Prostate gland (tissue), 2 donors: ENCODE results near the gene PFN3. TPM values are rescaled to one million over a fixed set of nuclear protein-coding genes. Genes with fewer than 3 reads are reported as not detected.
A peak's percentile ranks its signal among the peaks of the same experiment; 100 is the strongest.

Experiments
- DNase-seq: peaks from one replicate; pipeline ENCODE4 v3.0.0-alpha.2; 2019; ENCODE audit warnings: low spot score
- H3K27ac ChIP-seq, 2 donors: fragments of 200-600 bp; sonication (generic); 2 replicates each; pipeline ENCODE4 v1.5.1; 2017 to 2019
- H3K27me3 ChIP-seq: fragments of 200-600 bp; sonication (generic); replicated peaks from 2 replicates; pipeline ENCODE4 v1.5.1; 2019; ENCODE audit not compliant: insufficient read depth
- H3K36me3 ChIP-seq, 2 donors: fragments of 200-600 bp; sonication (generic); 1 replicate in 1 of 2; 2 replicates in 1 of 2; pipeline versions ENCODE4 v1.5.1 to v1.8.1; 2017 to 2019
- H3K4me1 ChIP-seq: fragments of 200-600 bp; sonication (generic); replicated peaks from 2 replicates; pipeline ENCODE4 v1.5.1; 2019
- H3K4me3 ChIP-seq, 2 donors: fragments of 200-600 bp; sonication (generic); 2 replicates each; pipeline ENCODE4 v1.5.1; 2017 to 2019
- H3K9me3 ChIP-seq: fragments of 200-600 bp; sonication (generic); 2 replicates; pipeline ENCODE4 v1.5.1; 2017
- POLR2A ChIP-seq: fragments of 450-650 bp; IDR thresholded peaks from one replicate; pipeline ENCODE4 v1.6.1; 2016; ENCODE audit warnings: antibody characterized with exemption, mild to moderate bottlenecking
- POLR2AphosphoS5 ChIP-seq: sonication (generic); formaldehyde crosslinking; IDR thresholded peaks from one replicate; pipeline ENCODE4 v1.6.1; 2017; ENCODE audit warnings: antibody characterized with exemption
- WGBS: methylation state at CpG from one replicate; pipeline ENCODE4 v1.1.5; 2018; 5-methylcytosine and 5-hydroxymethylcytosine counted together
- intact Hi-C: fragments of 100-400 bp; cut with DNase I; formaldehyde crosslinking; loops from one replicate; pipeline ENCODE4 v1.14.2; 2022
- total RNA-seq, 2 donors: library from RNA; depleted of rRNA; stranded (reverse); fragments of >200 nt; gene quantifications; one replicate each; pipeline ENCODE4 v1.1.0, GENCODE V29; 2016
- TF ChIP-seq, protein P1 (sequence below), 4 experiments: fragments of 200-600 bp in 2 of 4; fragments of 450-650 bp in 2 of 4; sonication (generic) in 2 of 4; IDR thresholded peaks; 1 replicate in 3 of 4; 2 replicates in 1 of 4; pipeline ENCODE4 v1.5.1; 2016 to 2019; ENCODE audit warnings: antibody characterized with exemption in 4 of 4, mild to moderate bottlenecking in 2 of 4, moderate library complexity in 2 of 4

PFN3 gene, protein sequence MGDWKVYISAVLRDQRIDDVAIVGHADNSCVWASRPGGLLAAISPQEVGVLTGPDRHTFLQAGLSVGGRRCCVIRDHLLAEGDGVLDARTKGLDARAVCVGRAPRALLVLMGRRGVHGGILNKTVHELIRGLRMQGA
- total RNA-seq = not detected

DNA sequence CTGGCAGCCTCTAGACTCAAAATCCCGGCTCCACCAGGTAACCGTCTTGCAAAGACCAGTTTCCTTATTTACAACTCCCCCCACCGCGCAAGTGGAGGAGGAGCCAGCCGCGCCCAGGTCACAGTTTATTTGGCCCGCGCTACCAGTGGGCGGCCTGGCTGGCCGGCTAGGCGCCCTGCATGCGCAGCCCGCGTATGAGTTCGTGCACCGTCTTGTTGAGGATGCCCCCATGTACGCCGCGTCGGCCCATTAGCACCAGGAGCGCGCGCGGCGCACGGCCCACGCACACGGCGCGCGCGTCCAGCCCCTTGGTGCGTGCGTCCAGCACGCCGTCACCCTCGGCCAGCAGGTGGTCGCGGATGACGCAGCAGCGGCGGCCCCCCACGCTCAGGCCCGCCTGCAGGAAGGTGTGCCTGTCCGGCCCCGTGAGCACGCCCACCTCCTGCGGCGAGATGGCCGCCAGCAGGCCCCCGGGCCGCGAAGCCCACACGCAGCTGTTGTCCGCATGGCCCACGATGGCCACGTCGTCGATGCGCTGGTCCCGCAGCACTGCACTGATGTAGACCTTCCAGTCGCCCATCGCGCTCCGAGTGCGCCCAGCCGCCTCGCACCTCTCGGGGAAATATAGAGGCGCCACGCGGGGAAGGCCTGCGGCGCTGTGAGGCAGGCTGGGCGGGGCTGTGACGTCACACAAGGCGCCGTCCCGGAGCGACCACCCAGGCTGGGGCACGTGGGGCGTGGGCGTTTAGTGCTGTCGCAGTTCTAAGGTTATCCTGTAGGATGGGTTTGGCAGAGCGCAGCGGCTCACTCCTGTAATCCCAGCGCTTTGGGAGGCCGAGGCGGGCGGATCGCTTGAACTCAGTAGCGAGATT is at the start of gene PFN3:
PFN3 (minus strand) TSS at position 665 of the 872 bp plus-strand sequence; CDS start at position 580, 85 bp downstream.
- Histone ChIP-seq H3K27me3 (no peaks in the 10 kb centered on the region), H3K9me3 (no peaks in the 10 kb centered on the region), H3K36me3 (no peaks in the 10 kb centered on the region), H3K4me1 (peaks cover 21% of the 10 kb centered on the region), H3K27ac (no peak within 1 kb of the TSS), H3K4me3 (no peak within 1 kb of the TSS)
- WGBS = 18% methylated on average over 71 of the region's 92 CpGs
- TF ChIP-seq POLR2A (no peak), POLR2AphosphoS5 (no peak)
- TF ChIP-seq, protein P1, sequence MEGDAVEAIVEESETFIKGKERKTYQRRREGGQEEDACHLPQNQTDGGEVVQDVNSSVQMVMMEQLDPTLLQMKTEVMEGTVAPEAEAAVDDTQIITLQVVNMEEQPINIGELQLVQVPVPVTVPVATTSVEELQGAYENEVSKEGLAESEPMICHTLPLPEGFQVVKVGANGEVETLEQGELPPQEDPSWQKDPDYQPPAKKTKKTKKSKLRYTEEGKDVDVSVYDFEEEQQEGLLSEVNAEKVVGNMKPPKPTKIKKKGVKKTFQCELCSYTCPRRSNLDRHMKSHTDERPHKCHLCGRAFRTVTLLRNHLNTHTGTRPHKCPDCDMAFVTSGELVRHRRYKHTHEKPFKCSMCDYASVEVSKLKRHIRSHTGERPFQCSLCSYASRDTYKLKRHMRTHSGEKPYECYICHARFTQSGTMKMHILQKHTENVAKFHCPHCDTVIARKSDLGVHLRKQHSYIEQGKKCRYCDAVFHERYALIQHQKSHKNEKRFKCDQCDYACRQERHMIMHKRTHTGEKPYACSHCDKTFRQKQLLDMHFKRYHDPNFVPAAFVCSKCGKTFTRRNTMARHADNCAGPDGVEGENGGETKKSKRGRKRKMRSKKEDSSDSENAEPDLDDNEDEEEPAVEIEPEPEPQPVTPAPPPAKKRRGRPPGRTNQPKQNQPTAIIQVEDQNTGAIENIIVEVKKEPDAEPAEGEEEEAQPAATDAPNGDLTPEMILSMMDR (IDR thresholded peaks at IDR 0.05) = no peak
- DNase-seq = no peak
- intact Hi-C loops = no loop called here

DNA sequence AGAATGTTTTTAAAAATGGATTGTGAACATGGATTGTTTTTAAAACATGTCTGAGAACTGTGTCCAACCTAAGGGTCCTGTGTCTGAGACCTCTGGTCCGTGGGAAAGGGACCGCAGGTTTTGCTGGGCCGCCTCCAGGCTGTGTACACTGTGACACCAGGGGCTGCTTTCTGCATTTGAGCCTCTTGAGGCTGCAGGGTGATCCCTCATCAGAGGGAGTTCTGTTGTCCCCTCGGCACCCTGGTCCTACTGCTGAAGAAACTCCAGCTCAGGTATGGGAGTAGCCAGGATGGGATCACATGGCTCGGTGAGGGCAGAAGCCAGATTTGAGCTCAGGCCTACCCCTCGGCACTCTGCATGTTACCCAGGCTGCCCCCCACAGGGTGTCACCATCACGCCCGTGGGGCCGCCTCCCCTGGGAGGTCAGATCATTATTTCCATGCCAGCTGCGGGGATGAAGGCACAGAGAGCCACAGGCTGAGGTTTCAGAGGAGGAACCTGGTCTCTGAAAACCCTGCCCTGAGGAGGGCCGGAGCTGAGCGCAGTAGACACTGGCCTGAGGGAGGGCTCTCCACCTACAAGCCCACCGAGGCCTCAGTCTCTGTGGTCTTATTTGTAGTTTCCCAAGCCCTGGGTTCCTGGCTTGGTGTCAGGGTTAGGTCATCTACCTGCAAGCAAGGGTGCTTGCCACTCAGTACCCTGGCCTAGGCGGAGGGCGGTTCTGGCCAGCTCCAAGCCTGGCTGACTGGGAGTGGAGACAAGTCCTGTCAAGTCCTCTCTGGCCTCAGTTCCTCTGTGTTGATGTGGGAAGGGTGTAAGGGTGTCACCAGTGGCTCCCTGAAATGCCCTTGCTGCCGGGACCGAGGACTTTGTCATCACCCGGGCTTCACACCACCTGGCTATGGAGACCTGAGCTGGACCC is 48.9 kb upstream of the PFN3 start:
- no peaks in the 10 kb centered on the region for H3K9me3 ChIP-seq
- TF ChIP-seq, protein P1 (IDR thresholded peaks at IDR 0.05) = no peak
- TF ChIP-seq POLR2A (no peak), POLR2AphosphoS5 (no peak)
- H3K27ac ChIP-seq = no peak overlapping the region
- intact Hi-C loops = no loop called here
- no peak overlapping the region for H3K4me3 ChIP-seq
- 84% methylated on average over 18 of the region's 18 CpGs for WGBS
- no peaks in the 10 kb centered on the region for H3K27me3 ChIP-seq
- no peak for DNase-seq
- peaks cover 4% of the 10 kb centered on the region for H3K4me1 ChIP-seq
- no peaks in the 10 kb centered on the region for H3K36me3 ChIP-seq

DNA sequence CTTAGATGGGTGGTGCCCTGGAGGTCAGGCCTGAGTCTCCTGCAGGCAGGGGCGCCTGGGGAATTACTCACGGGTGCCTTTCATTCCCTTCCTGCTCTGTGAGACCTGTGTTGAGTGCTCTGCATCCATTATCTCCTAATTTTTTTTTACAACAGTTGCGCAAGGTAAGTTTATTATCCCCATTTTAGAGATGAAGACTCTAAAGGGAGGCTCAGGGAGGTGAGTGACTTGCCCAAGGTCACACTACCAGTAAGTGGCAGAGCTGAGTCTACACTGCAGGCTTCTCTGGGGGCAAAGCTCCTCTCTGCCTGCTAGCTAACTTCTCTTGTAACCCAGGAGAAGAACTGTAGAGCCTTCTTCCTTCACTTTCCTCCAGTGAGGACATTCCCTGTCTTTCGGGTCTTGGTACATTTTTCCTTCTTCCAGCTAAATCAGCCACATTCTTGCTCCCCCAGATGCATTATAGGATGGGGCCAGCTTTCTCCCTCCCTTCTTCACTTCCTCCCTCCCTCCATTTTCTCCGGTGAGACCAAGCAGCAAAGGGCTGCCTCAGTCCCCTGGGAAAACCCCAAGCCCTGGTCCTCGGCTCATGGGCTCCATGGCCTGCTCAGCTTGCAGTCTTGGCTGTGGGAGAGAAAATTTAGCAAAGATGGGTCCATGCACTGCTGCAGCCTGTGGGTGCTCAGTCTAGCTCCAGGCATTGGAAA is 47.9 kb upstream of the PFN3 start:
- intact Hi-C loops = no loop called here
- 93% methylated on average over 6 of the region's 6 CpGs for WGBS
- DNase-seq = no peak
- TF ChIP-seq, protein P1 (IDR thresholded peaks at IDR 0.05) = no peak
- no peak for TF ChIP-seq POLR2A
- no peak for TF ChIP-seq POLR2AphosphoS5
- H3K9me3 ChIP-seq = no peaks in the 10 kb centered on the region
- H3K27me3 ChIP-seq = no peaks in the 10 kb centered on the region
- no peak overlapping the region for H3K4me3 ChIP-seq
- H3K4me1 ChIP-seq = peaks cover 4% of the 10 kb centered on the region
- no peak overlapping the region for H3K27ac ChIP-seq
- no peaks in the 10 kb centered on the region for H3K36me3 ChIP-seq

DNA sequence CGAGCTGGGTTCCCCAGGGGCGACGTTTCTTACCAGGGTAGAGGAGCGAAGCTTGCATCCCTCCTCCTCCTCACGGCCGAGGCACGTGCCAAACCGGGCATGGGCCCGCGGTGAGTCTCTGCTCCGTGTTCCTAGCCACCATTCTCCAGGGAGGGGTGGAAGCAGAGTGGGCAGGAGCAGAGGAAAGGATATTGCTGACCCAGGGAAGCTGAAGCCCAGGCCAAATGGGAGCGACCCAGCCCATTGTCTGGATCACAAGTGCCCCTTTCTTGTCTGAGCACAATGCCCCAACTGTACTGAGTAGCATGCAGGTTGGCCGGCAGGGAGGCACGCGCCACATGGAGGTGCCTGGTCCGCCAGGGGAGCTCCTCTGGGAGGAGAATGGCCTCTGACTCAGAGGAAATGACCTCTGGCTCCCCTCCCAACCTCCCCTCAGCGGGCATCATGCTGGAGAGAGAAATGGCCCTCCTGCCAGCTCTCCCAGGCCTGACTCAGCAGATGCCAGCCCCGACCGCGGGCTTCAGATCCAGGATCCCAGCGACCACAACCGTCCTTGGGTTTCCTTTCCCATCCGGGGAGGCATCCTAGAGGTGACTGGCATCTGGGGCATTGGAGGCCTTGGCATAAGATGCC is 47.3 kb upstream of the PFN3 start:
- H3K27me3 ChIP-seq = no peaks in the 10 kb centered on the region
- TF ChIP-seq, protein P1 (IDR thresholded peaks at IDR 0.05) = peak in 1 of 4 experiments; percentile 3
- no peak for TF ChIP-seq POLR2AphosphoS5
- peak overlapping the region in 1 of 2 donors; percentile 64 for H3K4me3 ChIP-seq
- H3K36me3 ChIP-seq = no peaks in the 10 kb centered on the region
- 22% methylated on average over 23 of the region's 23 CpGs for WGBS
- intact Hi-C loops = no loop called here
- peaks cover 4% of the 10 kb centered on the region for H3K4me1 ChIP-seq
- no peak for DNase-seq
- no peaks in the 10 kb centered on the region for H3K9me3 ChIP-seq
- H3K27ac ChIP-seq = no peak overlapping the region
